ENCODE results near the gene RRP8.

- TF ChIP-seq CTCF (IDR thresholded peaks at IDR 0.05) (no peak), POLR2A (IDR thresholded peaks at IDR 0.05) (no peak)
Measured at GRCh38 chr11:6565325-6565724, 38.1 kb downstream of the RRP8 start.

Data from sigmoid colon (tissue), 3 donors.